Measurements from ENCODE around the gene INHBC. TPM values are rescaled to one million over a fixed set of nuclear protein-coding genes. Genes with fewer than 3 reads are reported as not detected.
"Not testable (repeated sequence)": the region's sequence is repeated elsewhere in the genome, so short reads cannot be mapped to it uniquely, and the experiment has no call there.

Gene INHBC
- total RNA-seq, 1 donor from 2014 or later: not detected

- H3K4me1 ChIP-seq: no peaks in the 10 kb centered on the region
- H3K36me3 ChIP-seq: no peaks in the 10 kb centered on the region
- no peak overlapping the region for H3K27ac ChIP-seq
- H3K4me3 ChIP-seq: no peak overlapping the region
- TF ChIP-seq CTCF (IDR thresholded peaks at IDR 0.05): no peak
- intact Hi-C loops (cut with DNase I): no loop called here
- DNase-seq (no peak), ATAC-seq (no peak)
- H3K9me3 ChIP-seq: no peaks in the 10 kb centered on the region
- H3K27me3 ChIP-seq (ENCODE audit: low read depth): no peaks in the 10 kb centered on the region
Measured at GRCh38 chr12:57439762-57440266, 5.2 kb downstream of the INHBC start.

GRCh38 chr12:57441393-57441792, 6.8 kb downstream of the INHBC start:
- ATAC-seq; DNase-seq; H3K9me3 ChIP-seq; H3K27ac ChIP-seq; H3K4me1 ChIP-seq; H3K27me3 ChIP-seq (ENCODE audit: low read depth); H3K36me3 ChIP-seq; intact Hi-C loops (cut with DNase I); H3K4me3 ChIP-seq: not testable (repeated sequence)

- no peak for ATAC-seq
- no peak for DNase-seq
- no peak overlapping the region for H3K27ac ChIP-seq
- no peaks in the 10 kb centered on the region for H3K9me3 ChIP-seq
- no peak overlapping the region for H3K4me3 ChIP-seq
- no peak for TF ChIP-seq CTCF (IDR thresholded peaks at IDR 0.05)
- intact Hi-C loops (cut with DNase I): no loop called here
- no peaks in the 10 kb centered on the region for H3K36me3 ChIP-seq
- no peaks in the 10 kb centered on the region for H3K4me1 ChIP-seq
- H3K27me3 ChIP-seq (ENCODE audit: low read depth): no peaks in the 10 kb centered on the region
Measured at GRCh38 chr12:57441846-57442427, 7.4 kb downstream of the INHBC start.

- DNase-seq; intact Hi-C loops (cut with DNase I); H3K27ac ChIP-seq; H3K36me3 ChIP-seq; H3K9me3 ChIP-seq; H3K27me3 ChIP-seq (ENCODE audit: low read depth); H3K4me1 ChIP-seq; H3K4me3 ChIP-seq; ATAC-seq: not testable (repeated sequence)
Measured at GRCh38 chr12:57444337-57444736, 9.8 kb downstream of the INHBC start.

GRCh38 chr12:57444744-57445143, 10.2 kb downstream of the INHBC start:
- TF ChIP-seq CTCF (IDR thresholded peaks at IDR 0.05): no peak
- H3K27me3 ChIP-seq (ENCODE audit: low read depth): no peaks in the 10 kb centered on the region
- H3K4me3 ChIP-seq: no peak overlapping the region
- H3K4me1 ChIP-seq: no peaks in the 10 kb centered on the region
- ATAC-seq (no peak), DNase-seq (no peak)
- intact Hi-C loops (cut with DNase I): no loop called here
- H3K9me3 ChIP-seq: no peaks in the 10 kb centered on the region
- no peaks in the 10 kb centered on the region for H3K36me3 ChIP-seq
- H3K27ac ChIP-seq: no peak overlapping the region

GRCh38 chr12:57446292-57446960, 11.8 kb downstream of the INHBC start:
- H3K9me3 ChIP-seq: no peaks in the 10 kb centered on the region
- no peaks in the 10 kb centered on the region for H3K36me3 ChIP-seq
- no peak overlapping the region for H3K27ac ChIP-seq
- no peak for TF ChIP-seq CTCF (IDR thresholded peaks at IDR 0.05)
- no peak for ATAC-seq
- H3K27me3 ChIP-seq (ENCODE audit: low read depth): no peaks in the 10 kb centered on the region
- intact Hi-C loops (cut with DNase I): no loop called here
- DNase-seq: no peak
- H3K4me1 ChIP-seq: no peaks in the 10 kb centered on the region
- no peak overlapping the region for H3K4me3 ChIP-seq
